GM11168 (cell line): ENCODE results near the gene FOXN3.

ENCODE experiments used
- in situ Hi-C: fragments of 300-500 bp; cut with MboI; formaldehyde crosslinking; loops from one replicate; pipeline ENCODE4 v1.12.0; 2022; ENCODE audit warnings: low sequenced_read_pairs; ENCODE audit not compliant: unreplicated experiment

The FOXN3 gene

DNA sequence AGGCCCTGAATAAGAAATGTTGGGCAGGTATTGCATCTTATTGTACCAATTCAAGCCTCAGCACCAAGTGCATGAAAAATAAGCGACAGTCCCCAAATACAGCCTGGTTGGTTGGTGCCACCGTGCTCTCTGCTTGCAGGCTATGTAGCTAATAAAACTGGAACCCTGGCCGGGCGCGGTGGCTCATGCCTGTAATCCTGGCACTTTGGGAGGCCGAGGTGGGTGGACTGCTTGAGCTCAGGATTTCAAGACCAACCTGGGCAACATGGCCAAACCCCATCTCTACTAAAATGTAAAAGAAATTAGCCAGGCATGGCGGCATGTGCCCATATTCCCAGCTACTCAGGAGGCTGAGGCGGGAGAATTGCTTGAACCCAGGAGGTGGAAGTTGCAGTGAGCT, 25.5 kb downstream of the FOXN3 start:
- in situ Hi-C loops, result no loop called here

DNA sequence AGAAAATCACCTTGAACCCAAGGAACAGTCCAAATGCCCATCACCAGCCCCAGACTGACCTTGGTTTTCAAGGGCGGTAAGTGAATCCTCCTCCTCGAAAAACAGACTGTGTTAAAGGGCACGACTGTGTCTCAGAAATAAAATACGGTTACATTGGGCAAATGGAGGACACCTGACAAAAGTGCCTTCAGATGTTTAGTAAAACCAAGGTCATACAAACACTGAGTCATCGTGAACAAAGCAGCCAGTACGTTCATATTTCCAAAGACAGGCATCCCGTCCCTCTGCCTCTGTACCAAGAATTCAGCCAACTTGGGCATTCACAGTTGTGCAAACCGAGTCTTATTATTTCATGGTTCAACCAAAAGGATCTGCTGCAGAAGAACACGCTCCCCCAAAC, 25.9 kb downstream of the FOXN3 start:
- in situ Hi-C loops, result no loop called here

DNA sequence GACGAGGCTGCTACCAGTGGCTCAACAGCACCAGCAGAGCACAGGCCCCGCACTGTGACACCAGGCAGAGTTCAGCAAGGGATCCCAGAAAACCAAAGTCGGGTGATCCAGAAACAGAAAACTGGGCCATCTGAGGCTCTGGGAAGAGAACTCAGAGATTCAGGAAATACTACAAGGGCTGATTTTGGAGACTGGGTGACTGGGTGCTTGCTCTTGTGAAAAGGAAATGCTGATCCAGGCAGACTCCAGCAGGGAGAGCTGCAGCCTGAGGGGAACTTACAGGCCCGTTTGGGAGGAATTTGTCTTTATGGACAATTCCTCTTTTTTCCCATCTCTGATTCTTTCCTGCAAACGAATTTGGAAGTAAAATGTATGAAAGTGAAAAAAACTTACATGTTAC, 28.2 kb downstream of the FOXN3 start:
- in situ Hi-C loops, result no loop called here

DNA sequence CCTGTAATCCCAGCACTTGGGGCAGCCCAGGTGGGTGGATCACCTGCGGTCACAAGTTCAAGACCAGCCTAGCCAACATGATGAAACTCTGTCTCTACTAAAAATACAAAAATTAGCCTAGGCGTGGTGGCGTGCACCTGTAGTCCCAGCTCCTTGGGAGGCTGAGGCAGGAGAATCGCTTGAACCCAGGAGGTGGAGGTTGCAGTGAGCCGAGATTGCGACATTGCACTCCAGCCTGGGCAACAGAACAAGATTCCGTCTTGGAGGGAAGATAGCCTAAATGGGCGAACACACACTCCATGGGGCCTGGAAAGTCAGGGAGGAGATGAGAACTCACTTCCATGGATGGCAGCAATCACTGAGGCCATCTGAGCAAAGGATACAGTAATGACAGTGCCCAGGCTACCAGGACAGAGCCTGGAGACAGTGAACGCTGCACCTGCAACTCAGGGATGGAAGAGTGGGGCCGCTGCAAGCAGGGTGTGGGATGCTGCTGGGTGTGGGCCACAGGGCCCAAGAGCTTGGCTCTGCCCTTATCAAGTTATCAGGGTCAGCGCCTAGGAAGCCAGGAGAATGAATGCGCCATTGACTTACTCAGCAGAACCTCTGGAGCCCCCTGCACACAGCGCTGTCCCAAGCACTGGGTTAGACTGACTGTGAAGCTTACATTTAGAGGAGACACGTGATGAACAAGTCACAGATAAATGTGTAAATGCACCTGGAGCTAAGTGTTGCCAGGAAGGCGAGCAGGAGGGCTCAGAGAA, 28.9 kb downstream of the FOXN3 start:
- in situ Hi-C loops, result no loop called here

DNA sequence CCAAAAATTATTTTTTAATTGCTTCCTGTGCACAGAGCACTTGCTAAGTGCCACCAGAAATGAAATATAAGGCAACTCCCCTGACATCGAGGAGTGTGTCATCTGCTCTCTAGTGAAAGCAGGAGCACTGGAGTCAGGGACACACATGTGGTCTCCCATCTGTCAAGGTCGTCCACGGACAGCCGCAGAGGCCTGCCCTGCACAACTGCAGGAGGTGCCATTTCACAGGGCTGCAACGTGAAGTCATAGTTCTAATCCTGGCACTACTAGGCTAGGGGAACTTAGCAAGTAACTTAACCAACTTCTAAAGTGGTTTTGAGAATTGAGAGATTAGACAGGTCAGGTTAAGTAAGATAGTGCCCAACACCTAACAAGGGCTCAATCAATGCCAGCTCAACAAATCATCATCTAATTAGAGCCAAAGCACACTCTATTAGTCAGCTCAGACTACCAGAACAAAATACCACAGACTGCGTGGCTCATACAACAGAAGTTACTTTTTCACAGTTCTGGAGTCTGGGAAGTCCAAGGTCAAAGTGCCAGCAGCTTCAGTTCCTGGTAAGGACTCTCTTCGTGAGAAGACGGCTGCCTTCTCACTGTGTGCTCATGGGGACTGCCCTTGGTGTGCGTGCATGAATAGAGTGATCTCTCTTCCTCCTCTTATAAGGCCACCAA, 30.7 kb downstream of the FOXN3 start:
- in situ Hi-C loops, result no loop called here

DNA sequence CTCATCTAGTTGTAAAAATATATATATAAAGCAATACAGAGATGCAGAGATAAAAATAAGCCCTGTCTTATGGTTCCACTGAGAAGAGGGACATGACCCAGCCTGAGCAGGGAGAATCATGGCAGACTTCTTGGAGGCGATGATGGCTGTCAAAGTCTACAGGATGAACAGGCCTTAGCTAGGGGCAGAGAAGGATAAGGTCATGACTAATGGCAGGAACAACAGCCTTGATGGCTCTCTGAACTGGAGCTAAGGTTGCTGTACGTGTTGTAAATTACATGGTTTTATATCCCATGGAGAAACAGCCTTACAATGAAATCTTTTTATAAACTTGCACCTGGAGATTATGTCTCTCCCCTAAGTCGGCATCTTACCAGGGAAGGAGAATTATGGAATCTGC, 32.4 kb downstream of the FOXN3 start:
- in situ Hi-C loops, result no loop called here

DNA sequence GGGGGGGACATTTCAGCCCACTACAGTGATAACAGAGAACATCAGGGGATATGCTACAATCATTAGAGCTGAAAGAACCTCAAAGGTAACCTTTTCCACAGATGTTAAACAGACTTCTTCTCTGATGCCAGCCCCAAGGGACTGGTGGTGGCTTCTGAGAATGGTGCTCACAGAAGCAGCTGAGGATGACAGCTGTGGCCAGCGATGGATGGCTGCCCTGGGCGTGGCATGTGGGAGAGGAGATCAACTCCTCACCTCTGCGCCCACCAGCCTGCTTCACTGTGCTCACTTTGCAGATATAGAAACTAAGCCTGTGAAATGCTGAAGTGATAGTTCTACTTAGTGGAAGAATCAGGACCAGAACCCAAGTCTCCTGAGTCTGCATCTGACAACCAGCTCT, 33.0 kb downstream of the FOXN3 start:
- in situ Hi-C loops, result no loop called here

DNA sequence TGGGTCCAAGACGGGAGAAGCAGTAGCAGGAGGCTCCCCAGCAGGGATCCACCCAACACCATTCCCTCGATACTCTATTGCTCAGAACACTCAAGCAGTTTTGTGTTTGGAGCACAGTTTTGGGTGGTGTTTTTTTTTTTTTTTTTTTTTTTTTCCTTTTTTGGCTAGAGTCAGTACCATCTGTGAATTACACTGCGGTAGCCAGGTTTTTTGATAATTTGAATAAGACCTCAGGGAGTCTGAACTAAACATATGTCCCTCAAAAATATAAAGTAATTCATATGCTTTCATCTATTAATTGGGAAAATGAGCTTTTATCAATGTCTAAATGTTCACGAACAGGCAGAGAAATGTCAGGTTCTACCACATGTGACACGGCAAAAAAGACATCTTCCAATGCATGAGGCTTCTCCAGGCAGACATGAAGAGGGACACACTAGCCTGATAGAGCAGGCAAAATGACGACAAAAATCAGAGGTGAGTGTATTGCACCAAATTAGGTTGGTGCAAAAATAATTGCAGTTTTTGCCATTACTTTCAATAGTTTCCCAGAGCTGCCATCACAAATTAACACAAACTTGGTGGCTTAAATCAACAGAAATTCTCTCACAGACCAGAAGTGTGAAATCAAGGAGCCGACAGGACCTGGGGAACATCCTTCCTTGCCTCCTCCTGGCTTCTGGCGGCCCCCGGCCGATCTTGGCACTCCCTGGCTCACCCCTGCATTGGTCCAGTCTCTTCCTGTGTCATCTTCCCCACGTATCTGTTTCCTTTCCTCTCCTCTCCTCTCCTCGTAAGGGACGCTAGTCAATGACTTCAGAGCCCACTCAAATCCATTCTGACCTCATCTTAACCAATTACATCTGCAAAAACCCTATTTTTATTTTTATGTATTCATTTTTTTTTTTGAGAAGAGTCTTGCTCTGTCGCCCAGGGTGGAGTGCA, 33.9 kb downstream of the FOXN3 start:
- in situ Hi-C loops, result no loop called here

DNA sequence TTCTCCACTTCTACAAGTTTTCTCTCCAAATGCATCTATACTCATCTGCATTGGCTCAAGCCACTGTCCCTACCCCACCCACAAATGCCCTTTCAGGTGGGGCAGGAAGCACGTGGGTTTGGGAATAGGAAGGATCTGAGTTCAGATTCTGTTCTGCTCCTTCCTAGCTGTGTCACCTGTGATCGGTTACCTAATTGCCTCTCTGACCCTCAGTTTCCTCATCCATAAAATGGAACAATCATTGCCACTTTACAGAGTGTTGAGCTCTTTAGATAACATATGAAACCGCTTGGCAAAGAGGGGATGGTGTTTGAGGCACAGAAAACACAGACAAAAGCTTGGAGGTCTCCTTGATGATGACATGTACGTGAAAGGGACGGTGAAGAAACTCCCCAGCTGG, 34.5 kb downstream of the FOXN3 start:
- in situ Hi-C loops, result no loop called here

DNA sequence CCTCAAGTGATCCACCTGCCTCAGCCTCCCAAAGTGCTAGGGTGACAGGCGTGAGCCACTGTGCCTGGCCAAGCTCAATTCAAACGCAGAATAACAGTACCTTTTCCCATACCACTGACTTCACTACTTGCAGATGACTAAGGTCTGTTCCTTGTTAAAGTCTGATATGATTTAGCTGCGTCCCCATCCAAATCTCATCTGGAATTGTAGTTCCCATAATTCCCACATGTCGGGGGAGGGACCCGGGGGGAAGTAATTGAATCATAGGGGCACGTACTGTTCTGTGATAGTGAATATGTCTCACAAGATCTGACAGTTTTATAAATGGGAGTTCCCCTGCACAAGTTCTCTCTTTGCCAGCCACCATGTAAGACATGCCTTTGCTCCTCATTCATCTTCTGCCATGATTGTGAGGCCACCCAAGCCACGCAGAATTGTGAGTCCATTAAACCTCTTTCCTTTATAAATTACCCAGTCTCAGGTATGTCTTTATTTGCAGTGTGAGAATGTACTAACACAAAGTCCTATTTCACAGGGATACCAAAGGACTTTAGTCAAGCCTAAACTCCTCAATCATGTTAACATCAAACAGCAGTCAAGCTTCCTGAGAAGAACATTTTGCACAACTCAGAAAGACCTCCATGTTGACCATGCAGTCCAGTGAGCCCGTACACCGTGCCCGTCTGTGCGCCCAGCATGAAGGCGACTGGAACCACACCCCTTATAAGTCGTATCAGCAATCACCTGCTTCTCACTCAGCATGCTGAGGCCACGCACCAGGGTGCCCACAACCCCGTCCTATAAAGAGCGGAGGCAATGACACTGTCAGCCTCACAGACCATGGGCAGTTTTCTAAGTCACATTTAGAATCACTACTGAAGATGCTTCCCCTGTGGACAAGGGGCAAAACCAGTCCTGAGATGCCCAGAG, 36.9 kb downstream of the FOXN3 start:
- in situ Hi-C loops, result no loop called here

DNA sequence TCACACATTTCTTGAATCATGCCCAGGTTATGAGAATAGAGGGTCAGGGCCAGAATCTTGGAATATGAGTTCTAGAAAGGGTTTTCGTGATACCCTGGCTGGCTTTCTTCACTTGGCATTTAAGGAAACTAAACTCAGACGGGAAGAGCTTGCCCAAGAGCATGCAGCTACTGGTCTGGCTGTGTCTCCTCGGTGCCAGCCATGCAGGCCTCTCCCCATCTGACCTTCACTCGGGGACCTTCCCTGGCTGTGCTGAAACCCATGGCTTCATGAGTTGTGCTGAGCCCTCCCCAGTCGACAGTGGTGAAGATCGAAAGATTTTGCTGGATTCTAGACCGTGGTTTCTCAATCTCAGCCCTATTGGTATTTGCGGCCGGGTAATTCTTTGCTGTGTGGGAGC, 38.0 kb downstream of the FOXN3 start:
- in situ Hi-C loops, result no loop called here

DNA sequence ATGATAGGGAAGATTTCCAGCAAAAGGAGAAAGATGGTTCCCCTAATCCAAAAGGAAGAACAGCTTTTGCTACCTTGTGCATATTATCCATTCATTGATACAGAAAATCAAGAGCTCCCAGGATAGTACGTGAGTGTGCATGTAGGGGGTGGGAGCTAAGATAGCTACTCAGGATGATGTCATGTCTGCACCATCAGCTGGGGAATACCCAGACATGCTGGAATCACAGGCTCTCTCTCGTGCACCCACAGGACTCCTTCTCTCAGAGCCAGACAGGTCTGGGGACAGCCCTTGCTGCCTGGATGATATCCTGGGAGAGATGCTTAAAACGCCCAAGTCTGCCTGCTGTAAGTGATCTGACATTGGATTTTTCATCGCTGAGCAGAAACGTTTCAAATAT, 38.9 kb downstream of the FOXN3 start:
- in situ Hi-C loops, result no loop called here

DNA sequence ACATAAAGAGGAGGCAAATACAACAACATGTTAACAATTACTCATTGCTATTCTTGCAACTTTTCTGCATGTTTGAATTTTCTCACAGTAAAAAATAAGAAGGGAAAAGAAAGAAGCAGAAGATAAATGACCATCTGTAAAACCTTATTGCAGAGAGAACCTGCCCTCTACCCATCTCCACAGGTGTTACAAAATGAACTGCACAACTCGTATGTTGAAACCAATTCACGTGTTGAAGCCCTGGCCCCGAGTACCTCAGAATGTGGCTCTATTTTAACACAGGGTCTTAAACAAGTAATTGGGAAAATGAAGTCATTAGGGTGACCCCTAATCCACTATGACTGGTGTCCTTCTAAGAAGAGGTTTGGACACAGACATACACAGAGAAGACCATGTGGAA, 39.5 kb downstream of the FOXN3 start:
- in situ Hi-C loops, result no loop called here

DNA sequence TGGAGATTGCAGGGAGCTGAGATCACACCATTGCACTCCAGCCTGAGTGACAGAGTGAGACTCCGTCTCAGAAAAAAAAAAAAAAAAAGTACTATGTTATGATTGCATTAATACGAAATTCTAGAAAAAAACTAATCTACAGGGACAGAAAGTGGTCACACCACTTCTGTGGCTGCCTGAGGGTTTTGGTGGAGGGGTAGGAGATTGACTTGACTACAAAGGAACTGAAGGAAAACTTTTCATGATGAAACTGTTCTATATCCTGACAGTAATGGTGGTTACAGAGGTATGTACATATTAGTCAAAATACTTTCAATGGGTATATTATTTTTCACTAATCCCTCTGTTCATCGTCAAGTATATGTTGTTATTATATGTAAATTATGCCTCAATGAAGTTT, 42.1 kb downstream of the FOXN3 start:
- in situ Hi-C loops, result no loop called here

DNA sequence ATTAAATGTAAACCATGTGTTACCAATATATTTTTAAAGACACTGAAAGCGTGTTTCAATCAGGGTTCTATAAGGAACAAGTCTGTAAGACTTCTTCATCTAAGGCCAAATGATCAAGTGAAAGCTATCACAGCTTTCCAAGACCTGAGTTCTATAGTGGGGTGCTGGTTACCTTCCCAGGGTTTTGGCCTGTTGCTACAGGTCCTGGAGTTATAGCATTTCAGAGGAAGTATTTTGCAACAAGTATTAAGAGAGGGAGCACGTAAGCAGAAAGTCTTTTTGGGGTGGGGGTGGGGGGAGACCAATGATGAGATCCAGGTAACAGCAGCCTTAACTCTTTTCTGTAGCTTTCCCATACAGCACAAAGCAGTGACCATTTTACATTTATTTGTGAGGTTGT, 43.8 kb downstream of the FOXN3 start:
- in situ Hi-C loops, result no loop called here

DNA sequence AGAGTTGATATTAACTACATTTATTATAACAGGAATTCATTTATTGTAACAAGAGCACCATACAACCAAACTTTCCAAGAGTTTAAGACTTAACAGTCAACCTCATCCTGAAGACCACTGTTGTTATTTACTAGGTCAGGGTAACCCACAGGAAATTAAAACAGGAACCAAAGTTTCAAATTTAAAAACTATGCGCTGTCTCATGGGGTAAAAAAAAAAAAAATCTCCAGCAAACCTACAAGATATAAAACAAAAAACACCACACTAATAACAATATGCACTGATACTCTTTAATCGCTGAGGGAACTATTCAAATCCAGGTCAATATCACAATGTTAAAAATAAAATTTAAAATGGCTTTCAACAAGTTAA, 44.5 kb downstream of the FOXN3 start:
- in situ Hi-C loops, result no loop called here

DNA sequence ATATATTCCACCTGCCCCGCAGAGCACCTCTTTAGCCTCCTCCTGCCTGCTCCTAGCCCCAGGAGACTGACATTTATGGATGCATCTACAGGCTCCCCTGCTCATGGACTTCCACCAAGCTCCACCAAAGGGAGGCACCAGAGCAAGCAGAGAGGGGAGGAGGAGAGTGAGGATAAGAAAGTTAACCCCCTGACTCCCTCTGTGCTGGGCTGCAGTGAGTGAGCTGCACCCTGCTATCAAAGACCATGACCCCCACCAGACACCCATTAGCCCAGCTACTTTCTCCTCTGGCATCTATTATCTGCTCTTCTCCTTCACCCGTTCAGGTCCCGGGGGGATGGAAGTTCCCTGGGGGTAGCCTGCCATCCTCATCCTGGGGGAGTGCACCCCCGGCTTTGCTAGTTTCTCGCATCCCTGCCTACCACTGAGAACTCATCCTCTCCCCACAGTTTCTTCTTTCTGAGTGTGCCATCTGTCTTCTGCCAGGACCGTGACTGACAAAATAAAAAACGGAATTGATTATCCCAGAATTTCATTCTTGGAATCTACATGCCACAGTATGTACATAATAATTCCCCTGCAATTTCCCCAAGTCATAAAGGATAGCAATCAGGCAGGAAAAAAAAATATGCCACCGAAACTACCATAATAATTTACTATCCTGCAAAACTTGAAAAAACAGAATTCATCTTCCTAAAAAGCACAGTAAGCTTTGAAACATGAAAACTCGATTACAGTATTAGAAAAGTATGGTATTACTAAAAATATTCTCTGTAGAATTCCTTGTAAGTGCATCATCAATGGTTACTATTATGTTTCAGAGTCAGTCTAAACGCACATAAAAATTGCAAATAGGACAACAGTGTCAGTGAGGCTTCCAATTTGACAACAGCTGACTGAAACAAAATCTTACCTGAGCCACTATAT, 45.2 kb downstream of the FOXN3 start:
- in situ Hi-C loops, result no loop called here

DNA sequence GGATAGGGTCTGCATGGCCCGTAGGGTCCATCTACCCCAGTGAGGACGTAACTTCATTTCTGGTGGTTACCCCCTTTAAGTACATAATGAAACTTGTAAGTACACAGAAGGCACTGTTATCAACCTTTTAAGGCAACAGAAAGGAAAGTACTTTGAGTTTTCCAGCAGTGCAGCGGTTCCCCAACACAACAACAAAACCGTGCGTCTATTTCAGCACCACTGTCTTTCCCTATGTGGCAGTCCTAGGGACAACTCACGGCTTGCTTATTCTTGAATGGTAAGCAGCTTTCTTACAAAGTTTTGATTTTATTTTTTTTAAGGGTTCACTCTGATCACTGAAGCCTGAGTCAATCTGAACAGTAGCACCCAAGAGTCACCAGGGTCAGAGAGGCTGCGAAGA, 46.3 kb downstream of the FOXN3 start:
- in situ Hi-C loops, result no loop called here

DNA sequence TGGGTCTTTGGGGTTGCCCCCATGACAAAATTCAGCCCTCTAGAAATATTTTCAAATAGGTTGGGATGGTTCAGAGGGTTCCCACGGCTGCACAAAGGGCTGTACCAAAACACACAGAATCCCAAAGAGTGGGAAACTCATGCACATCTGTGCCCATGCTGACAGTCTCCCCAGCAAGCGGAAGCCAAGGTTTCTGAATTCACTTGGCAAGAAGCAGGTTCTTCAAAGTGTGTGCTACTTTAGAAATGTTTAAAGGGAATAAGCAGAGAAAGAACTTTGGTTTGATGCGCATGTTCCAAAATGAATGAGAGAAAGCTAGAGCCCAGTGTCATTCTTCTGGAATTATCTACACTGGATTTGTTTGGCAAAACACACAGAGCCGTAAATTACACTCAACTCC, 46.7 kb downstream of the FOXN3 start:
- in situ Hi-C loops, result no loop called here
